Left ventricle myocardium inferior (tissue), 1 donor: ENCODE results near the gene PKP4. TPM values are rescaled to one million over a fixed set of nuclear protein-coding genes. Genes with fewer than 3 reads are reported as not detected.
"Not testable (repeated sequence)": the region's sequence is repeated elsewhere in the genome, so short reads cannot be mapped to it uniquely, and the experiment has no call there.

Source experiments
- DNase-seq: peaks from one replicate; pipeline ENCODE4 v3.0.0-alpha.2; 2020
- H3K27ac ChIP-seq: fragments of 200-600 bp; replicated peaks from 2 replicates; pipeline ENCODE4 v1.8.0; 2021
- H3K27me3 ChIP-seq: fragments of 200-600 bp; 2 replicates; pipeline ENCODE4 v1.8.0; 2021; ENCODE audit warnings: low read depth
- H3K36me3 ChIP-seq: fragments of 200-600 bp; 2 replicates; pipeline ENCODE4 v1.8.0; 2021
- H3K4me1 ChIP-seq: fragments of 200-600 bp; 2 replicates; pipeline ENCODE4 v1.8.0; 2021
- H3K4me3 ChIP-seq: fragments of 200-600 bp; 2 replicates; pipeline ENCODE4 v1.8.0; 2021; ENCODE audit warnings: mild to moderate bottlenecking, moderate library complexity
- H3K9me3 ChIP-seq: fragments of 200-600 bp; replicated peaks from 2 replicates; pipeline ENCODE4 v1.8.0; 2021
- intact Hi-C: fragments of 100-400 bp; cut with micrococcal nuclease; formaldehyde crosslinking; loops from one replicate; pipeline ENCODE4 v1.11.0; 2022
- total RNA-seq: library from RNA; stranded (reverse); fragmentation: NEBNext Ultra II Directional; extraction: Animal tissue kit (Norgen Biotek cat#: 25700); gene quantifications from one replicate; pipeline ENCODE4 v1.2.1, GENCODE V29; 2021
- TF ChIP-seq, protein P1 (sequence below): fragments of 200-600 bp; IDR thresholded peaks from 2 replicates; pipeline ENCODE4 v1.8.0; 2021; ENCODE audit warnings: antibody characterized with exemption, mild to moderate bottlenecking, borderline replicate concordance
- donor health status: DM: no; HTN: yes; CAD: no; lungs with severe emphysema.

The PKP4 gene
- total RNA-seq, 1 donor from 2014 or later, result 47.6 TPM

DNA sequence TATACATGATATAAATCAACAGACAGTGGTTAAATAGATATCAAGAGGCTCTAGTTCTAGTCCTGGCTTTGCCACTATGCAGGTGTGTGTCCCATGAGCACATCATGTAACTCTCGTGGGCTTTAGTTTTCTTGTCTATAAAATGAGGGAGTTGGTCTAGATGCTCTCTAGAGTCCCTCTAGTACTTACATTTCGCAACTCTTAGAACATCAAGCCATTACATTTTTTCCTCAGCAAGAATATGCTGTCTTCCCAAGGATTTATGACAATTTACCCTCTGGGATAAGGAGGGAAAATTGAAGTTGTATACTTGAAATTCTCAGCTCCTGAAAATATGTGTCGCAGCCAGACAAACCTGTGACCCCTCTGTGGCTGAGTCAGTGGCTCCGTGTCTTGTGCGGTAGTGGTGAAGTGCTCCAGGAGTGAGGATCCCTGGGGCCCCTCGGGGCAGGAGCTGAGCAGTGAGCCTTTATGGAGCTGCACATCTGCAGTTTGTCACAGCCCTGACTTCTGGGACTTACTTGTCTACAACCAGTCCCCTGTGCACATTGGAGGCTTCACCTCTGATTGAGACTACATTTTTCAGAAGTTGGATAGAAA lies 6.8 kb downstream of the PKP4 start:
- Histone ChIP-seq H3K4me1 (peaks cover 62% of the 10 kb centered on the region), H3K9me3 (no peaks in the 10 kb centered on the region), H3K4me3 (no peak overlapping the region), H3K27ac (no peak overlapping the region), H3K27me3 (no peaks in the 10 kb centered on the region), H3K36me3 (no peaks in the 10 kb centered on the region)
- no peak for DNase-seq
- TF ChIP-seq, protein P1, sequence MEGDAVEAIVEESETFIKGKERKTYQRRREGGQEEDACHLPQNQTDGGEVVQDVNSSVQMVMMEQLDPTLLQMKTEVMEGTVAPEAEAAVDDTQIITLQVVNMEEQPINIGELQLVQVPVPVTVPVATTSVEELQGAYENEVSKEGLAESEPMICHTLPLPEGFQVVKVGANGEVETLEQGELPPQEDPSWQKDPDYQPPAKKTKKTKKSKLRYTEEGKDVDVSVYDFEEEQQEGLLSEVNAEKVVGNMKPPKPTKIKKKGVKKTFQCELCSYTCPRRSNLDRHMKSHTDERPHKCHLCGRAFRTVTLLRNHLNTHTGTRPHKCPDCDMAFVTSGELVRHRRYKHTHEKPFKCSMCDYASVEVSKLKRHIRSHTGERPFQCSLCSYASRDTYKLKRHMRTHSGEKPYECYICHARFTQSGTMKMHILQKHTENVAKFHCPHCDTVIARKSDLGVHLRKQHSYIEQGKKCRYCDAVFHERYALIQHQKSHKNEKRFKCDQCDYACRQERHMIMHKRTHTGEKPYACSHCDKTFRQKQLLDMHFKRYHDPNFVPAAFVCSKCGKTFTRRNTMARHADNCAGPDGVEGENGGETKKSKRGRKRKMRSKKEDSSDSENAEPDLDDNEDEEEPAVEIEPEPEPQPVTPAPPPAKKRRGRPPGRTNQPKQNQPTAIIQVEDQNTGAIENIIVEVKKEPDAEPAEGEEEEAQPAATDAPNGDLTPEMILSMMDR, result no peak
- intact Hi-C loops, result no loop called here

- TF ChIP-seq, protein P1, result peak; percentile 60
- H3K4me3 ChIP-seq, result no peak overlapping the region
- H3K9me3 ChIP-seq, result no peaks in the 10 kb centered on the region
- no peak overlapping the region for H3K27ac ChIP-seq
- no peaks in the 10 kb centered on the region for H3K27me3 ChIP-seq
- intact Hi-C loops, result no loop called here
- peaks cover 51% of the 10 kb centered on the region for H3K4me1 ChIP-seq
- peaks cover 1% of the 10 kb centered on the region for H3K36me3 ChIP-seq
- DNase-seq, result no peak
These were observed 7.9 kb downstream of the PKP4 start for GRCh38 chr2:158464426-158465281.

- H3K4me3 ChIP-seq, result no peak overlapping the region
- no peaks in the 10 kb centered on the region for H3K9me3 ChIP-seq
- H3K27ac ChIP-seq, result no peak overlapping the region
- H3K27me3 ChIP-seq, result no peaks in the 10 kb centered on the region
- peaks cover 14% of the 10 kb centered on the region for H3K36me3 ChIP-seq
- no peak for DNase-seq
- intact Hi-C loops, result no loop called here
- TF ChIP-seq, protein P1, result no peak
- peaks cover 26% of the 10 kb centered on the region for H3K4me1 ChIP-seq
These were observed 10.5 kb downstream of the PKP4 start for GRCh38 chr2:158467248-158467647.

- H3K27ac ChIP-seq, H3K27me3 ChIP-seq, H3K4me3 ChIP-seq, H3K9me3 ChIP-seq, DNase-seq, intact Hi-C loops: not testable (repeated sequence)
- peaks cover 32% of the 10 kb centered on the region for H3K4me1 ChIP-seq
- peaks cover 19% of the 10 kb centered on the region for H3K36me3 ChIP-seq
These were observed 16.1 kb downstream of the PKP4 start for GRCh38 chr2:158472829-158473228.

DNA sequence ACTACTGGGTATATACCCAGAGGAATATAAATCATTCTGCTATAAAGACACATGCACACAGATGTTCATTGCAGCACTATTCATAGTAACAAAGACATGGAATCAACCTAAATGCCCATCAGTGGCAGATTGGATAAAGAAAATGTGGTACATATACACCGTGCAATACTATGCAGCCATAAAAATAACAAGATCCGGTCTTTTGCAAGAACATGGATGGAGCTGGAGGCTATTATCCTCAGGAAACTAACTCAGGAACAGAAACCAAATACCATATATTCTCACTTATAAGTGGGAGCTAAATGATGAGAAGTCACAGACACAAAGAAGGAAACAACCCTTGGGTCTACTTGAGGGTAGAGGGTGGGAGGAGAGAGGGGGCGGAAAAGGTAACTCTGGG lies 16.5 kb downstream of the PKP4 start:
- H3K27ac ChIP-seq, DNase-seq, H3K27me3 ChIP-seq, intact Hi-C loops, H3K9me3 ChIP-seq, H3K4me3 ChIP-seq: not testable (repeated sequence)
- Histone ChIP-seq H3K36me3 (peaks cover 19% of the 10 kb centered on the region), H3K4me1 (peaks cover 36% of the 10 kb centered on the region)

GRCh38 chr2:158473719-158474392 lies 17.1 kb downstream of the PKP4 start:
- H3K27ac ChIP-seq, result no peak overlapping the region
- H3K27me3 ChIP-seq, result no peaks in the 10 kb centered on the region
- H3K36me3 ChIP-seq, result peaks cover 19% of the 10 kb centered on the region
- TF ChIP-seq, protein P1, result no peak
- intact Hi-C loops, result no loop called here
- H3K4me1 ChIP-seq, result peaks cover 42% of the 10 kb centered on the region
- H3K4me3 ChIP-seq, result no peak overlapping the region
- H3K9me3 ChIP-seq, result peaks cover 7% of the 10 kb centered on the region
- no peak for DNase-seq

- intact Hi-C loops, H3K4me3 ChIP-seq, H3K27ac ChIP-seq, DNase-seq, H3K9me3 ChIP-seq, H3K27me3 ChIP-seq: not testable (repeated sequence)
- peaks cover 46% of the 10 kb centered on the region for H3K4me1 ChIP-seq
- H3K36me3 ChIP-seq, result peaks cover 19% of the 10 kb centered on the region
These were observed 17.8 kb downstream of the PKP4 start for GRCh38 chr2:158474526-158475011.
